Retinal pigment epithelial cell (primary cell): Measurements from ENCODE around the gene OSBPL10.

Experiments used
- DNase-seq: peaks from one replicate; pipeline ENCODE4 v3.0.0-alpha.2; 2010; ENCODE audit warnings: low read depth
- H3K4me3 ChIP-seq: 2 replicates; pipeline ENCODE4 v1.5.1; 2011; ENCODE audit warnings: mild to moderate bottlenecking, low read length, control low read depth, moderate library complexity
- TF ChIP-seq, protein P1 (sequence below): conservative IDR thresholded peaks from 2 replicates; pipeline ENCODE4 v1.5.1; 2011; ENCODE audit warnings: low read depth, low read length, control low read depth, inconsistent platforms

The OSBPL10 gene

DNA sequence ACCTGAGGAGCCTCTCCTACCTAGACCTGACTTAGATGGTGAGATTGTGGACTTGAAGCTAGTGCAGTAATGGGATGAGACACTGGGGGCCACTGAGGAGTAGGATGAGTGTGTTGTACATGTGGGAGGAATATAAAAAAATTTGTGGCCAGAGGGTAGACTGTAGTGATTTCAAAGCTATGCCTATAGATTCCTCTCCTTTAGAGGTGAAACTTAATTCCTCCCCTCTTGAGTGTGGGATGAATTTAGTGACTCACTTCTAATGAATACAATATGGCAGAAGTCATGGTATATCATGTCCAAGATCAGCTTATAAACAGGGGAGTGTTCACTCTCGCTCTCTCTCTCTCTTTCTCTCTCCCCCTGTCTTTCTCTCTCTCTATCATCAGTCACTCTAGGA, 7.2 kb upstream of the OSBPL10 start:
- DNase-seq, result no peak
- TF ChIP-seq, protein P1, sequence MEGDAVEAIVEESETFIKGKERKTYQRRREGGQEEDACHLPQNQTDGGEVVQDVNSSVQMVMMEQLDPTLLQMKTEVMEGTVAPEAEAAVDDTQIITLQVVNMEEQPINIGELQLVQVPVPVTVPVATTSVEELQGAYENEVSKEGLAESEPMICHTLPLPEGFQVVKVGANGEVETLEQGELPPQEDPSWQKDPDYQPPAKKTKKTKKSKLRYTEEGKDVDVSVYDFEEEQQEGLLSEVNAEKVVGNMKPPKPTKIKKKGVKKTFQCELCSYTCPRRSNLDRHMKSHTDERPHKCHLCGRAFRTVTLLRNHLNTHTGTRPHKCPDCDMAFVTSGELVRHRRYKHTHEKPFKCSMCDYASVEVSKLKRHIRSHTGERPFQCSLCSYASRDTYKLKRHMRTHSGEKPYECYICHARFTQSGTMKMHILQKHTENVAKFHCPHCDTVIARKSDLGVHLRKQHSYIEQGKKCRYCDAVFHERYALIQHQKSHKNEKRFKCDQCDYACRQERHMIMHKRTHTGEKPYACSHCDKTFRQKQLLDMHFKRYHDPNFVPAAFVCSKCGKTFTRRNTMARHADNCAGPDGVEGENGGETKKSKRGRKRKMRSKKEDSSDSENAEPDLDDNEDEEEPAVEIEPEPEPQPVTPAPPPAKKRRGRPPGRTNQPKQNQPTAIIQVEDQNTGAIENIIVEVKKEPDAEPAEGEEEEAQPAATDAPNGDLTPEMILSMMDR, result no peak
- H3K4me3 ChIP-seq, result no peak overlapping the region

DNA sequence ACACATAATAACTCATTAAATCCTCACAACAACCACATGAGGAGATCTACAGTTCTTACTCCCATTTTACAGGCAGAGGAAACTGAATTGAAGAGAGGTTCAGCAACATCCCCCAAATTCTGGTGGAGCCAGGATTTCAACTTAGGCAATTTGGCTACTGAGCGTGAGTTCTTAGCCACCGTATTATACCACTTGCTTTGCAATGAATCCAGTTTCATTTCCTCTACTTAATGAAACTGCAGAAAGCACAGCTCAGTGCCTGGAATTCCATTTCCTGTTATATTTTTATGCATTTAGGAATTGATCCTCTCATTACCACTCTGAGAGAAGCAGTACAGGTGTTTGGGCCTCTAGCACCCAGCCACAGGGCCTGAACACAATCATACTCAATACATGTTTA, 4.8 kb upstream of the OSBPL10 start:
- TF ChIP-seq, protein P1, result no peak
- no peak overlapping the region for H3K4me3 ChIP-seq
- no peak for DNase-seq

DNA sequence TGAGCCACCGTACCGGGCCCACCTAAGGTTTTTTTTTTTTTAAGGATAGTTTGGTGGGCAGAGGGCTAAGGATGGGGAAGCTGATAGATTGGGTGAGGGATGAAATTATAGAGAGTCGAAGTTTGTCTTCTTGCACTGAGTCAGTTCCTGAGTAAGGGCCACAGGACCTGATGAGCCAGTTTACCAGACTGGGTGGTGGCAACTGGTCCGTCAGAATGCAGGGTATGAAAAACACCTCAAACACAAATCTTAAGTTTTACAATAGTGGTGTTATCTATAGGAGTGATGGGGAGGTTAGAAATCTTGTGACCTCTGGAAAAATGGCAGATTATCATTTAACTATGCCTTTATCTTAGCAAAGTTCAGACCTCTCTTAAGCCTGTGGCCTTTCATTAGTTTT, 3.3 kb upstream of the OSBPL10 start:
- TF ChIP-seq, protein P1, result no peak
- no peak for DNase-seq
- H3K4me3 ChIP-seq, result no peak overlapping the region

DNA sequence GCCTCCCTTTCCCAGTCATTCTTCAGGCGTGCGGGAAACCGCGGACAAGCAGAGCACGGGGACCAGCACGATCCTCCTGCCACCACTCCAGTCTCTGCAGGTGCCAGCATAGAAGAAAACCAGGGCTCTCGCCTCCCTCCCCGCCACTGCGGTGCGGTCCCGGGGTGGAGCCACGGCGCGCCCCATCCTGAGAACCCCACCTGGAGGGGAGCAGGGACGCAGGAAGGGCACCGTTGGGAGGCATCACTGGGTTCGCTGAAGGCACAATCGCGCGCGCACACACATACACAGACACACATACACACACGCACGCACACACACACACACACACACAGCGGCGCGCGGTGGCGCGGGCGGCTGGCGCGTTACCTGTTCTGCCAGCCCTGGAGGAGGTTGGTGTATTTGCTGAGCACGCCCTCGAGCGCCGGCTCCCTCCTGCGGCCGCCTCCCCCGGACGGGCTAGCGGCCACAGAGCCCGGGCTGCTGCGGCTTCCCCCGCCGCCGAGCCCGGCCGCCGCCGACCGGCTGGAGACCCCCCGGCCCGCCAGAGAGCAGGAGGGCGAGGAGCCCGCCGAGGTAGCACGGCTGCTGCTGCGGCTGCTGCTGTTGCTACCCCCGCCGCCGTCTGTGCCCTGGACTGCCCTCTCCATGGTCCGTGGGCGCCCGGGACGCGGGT, 394 bp downstream of the OSBPL10 start:
- peak overlapping the region; percentile 86 for H3K4me3 ChIP-seq
- TF ChIP-seq, protein P1, result peak; percentile 2
- DNase-seq, result no peak

DNA sequence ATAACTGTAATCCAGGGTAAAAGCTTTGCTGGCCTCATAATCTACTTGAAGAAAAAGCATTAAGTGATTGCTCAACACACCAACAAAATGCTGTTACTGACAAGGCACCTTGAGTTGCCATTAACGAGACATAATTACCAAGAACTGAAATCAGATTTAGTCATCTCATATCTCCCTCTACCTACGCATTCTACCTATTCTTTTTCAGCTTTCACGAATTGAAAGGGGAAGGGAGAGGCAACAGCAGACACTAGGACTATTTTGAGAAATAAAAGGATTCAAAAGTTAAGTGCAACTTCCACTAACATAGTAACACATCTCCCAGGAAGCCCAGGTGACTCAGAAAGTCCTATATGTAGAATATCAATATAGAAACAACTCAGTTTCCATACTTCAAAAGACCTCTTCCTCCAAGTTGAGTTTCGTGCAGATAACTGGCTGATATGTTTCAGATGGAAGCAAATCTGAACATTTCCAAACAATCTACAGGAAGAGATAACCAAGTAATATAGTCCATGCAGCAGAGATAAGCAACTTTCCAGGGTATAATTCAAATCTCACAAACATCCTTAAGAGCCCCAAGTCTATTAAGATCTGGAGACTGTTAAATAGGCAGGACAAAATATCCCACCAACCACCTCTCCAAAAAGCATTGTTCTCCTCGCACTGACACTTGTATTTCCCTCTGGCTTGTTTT, 1.9 kb downstream of the OSBPL10 start:
- H3K4me3 ChIP-seq, result peak overlapping the region; percentile 86
- TF ChIP-seq, protein P1, result no peak
- no peak for DNase-seq

DNA sequence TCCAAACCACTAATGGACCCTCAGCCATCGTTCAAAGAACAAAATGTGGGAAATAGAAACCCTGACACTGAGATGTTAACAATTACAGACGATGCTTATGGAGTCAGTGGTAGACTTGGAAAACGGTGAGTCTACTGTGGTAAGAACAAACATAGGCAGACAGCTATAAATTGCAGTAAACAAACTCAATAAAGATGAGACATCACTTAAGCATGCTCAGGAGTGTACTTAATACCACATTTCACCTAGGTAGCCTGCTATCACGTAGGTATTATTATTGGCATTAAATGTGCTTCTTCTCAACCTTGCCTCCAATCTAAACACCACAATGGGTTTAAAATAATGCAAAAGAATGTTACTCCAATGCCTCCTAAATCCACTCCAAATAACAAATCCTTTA, 2.5 kb downstream of the OSBPL10 start:
- no peak for DNase-seq
- TF ChIP-seq, protein P1, result no peak
- no peak overlapping the region for H3K4me3 ChIP-seq

DNA sequence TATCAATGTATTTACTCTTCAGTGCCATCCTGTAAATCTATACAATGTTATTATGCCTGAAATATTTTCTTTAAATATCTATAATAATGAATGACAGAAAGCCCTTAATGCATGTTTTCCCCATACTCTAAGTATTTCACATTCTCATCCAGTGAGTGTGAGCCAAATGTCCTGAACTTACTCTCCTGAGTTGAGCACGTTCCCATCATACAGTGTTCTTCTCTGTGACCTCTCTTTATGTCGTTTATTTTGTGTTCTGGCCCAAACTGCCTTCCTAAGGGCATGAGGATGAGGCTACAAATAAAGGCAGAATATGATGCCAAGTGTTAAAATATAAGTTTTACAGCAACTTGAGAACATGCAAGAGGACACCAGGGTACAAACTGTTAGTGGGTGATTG, 3.3 kb downstream of the OSBPL10 start:
- TF ChIP-seq, protein P1, result no peak
- DNase-seq, result no peak
- H3K4me3 ChIP-seq, result no peak overlapping the region
